CD14-positive monocyte (primary cell): ENCODE measurements around the gene GGA1. TPM values are rescaled to one million over a fixed set of nuclear protein-coding genes. Genes with fewer than 3 reads are reported as not detected.

Experiments
- DNase-seq, 3 donors: peaks; one replicate each; pipeline ENCODE4 v3.0.0-alpha.2; 2011 to 2022
- H2AFZ ChIP-seq: 2 replicates; pipeline ENCODE4 v1.6.0; 2012; ENCODE audit warnings: mild to moderate bottlenecking, low read depth, low read length, inconsistent platforms; ENCODE audit not compliant: insufficient read depth, poor library complexity, severe bottlenecking
- H3K27ac ChIP-seq, 2 donors: 1 replicate in 1 of 2; 2 replicates in 1 of 2; pipeline ENCODE4 v1.5.1; 2012 to 2013; ENCODE audit warnings: low read length in 2 of 2, control low read depth in 1 of 2, inconsistent platforms in 1 of 2, low read depth in 1 of 2, mild to moderate bottlenecking in 1 of 2
- H3K27me3 ChIP-seq, 2 donors: one replicate each; pipeline versions ENCODE4 v1.6.0 to v1.6.1; 2011 to 2013; ENCODE audit warnings: low read length in 2 of 2; ENCODE audit not compliant: control insufficient read depth in 2 of 2, insufficient read depth in 2 of 2
- H3K36me3 ChIP-seq, 2 donors: replicated peaks in 1 of 2; 1 replicate in 1 of 2; 2 replicates in 1 of 2; pipeline versions ENCODE4 v1.5.1 to v1.6.1; 2012 to 2013; ENCODE audit warnings: low read length in 2 of 2, control low read depth in 1 of 2, inconsistent platforms in 1 of 2, mild to moderate bottlenecking in 1 of 2; ENCODE audit not compliant: insufficient read depth in 2 of 2, control insufficient read depth in 1 of 2
- H3K4me1 ChIP-seq, 2 donors: 1 replicate in 1 of 2; 2 replicates in 1 of 2; pipeline versions ENCODE4 v1.5.1 to v1.6.1; 2012 to 2013; ENCODE audit warnings: low read length in 2 of 2, control low read depth in 1 of 2, inconsistent platforms in 1 of 2, mild to moderate bottlenecking in 1 of 2, moderate library complexity in 1 of 2; ENCODE audit not compliant: insufficient read depth in 2 of 2, control insufficient read depth in 1 of 2
- H3K4me2 ChIP-seq: replicated peaks from 2 replicates; pipeline ENCODE3; 2012; ENCODE audit warnings: low read length, moderate library complexity, mild to moderate bottlenecking; ENCODE audit not compliant: poor library complexity, severe bottlenecking; ENCODE audit errors: extremely low read depth
- H3K4me3 ChIP-seq, 3 experiments: fragments of 200-600 bp in 1 of 3; sonication (generic) in 1 of 3; replicated peaks in 1 of 3; 1 replicate in 2 of 3; 2 replicates in 1 of 3; pipeline ENCODE4 v1.5.1; 2011 to 2013; ENCODE audit warnings: low read length in 3 of 3, mild to moderate bottlenecking in 3 of 3, control low read depth in 2 of 3, low read depth in 2 of 3, inconsistent platforms in 1 of 3, moderate library complexity in 1 of 3
- H3K79me2 ChIP-seq: 2 replicates; pipeline ENCODE4 v1.6.0; 2012; ENCODE audit warnings: mild to moderate bottlenecking, control low read depth, inconsistent platforms, low read length, moderate library complexity; ENCODE audit not compliant: insufficient read depth
- H3K9ac ChIP-seq: 2 replicates; pipeline ENCODE4 v1.6.0; 2017; ENCODE audit warnings: low read length, mild to moderate bottlenecking; ENCODE audit not compliant: insufficient read depth, poor library complexity, severe bottlenecking
- H3K9me3 ChIP-seq, 2 donors: replicated peaks in 1 of 2; 1 replicate in 1 of 2; 2 replicates in 1 of 2; pipeline versions ENCODE4 v1.5.1 to v1.6.1; 2012 to 2013; ENCODE audit warnings: low read length in 2 of 2, control low read depth in 1 of 2; ENCODE audit not compliant: control insufficient read depth in 1 of 2, insufficient read depth in 1 of 2
- H4K20me1 ChIP-seq: 2 replicates; pipeline ENCODE4 v1.6.0; 2012; ENCODE audit warnings: mild to moderate bottlenecking, low read length, control low read depth, moderate library complexity; ENCODE audit not compliant: insufficient read depth
- H3K27ac Mint-ChIP-seq, 7 donors: one replicate each; pipeline ENCODE4 v1.8.0; 2020; ENCODE audit warnings: mild to moderate bottlenecking in 7 of 7, mixed read lengths in 7 of 7, moderate library complexity in 6 of 7, inconsistent platforms in 2 of 7
- H3K27me3 Mint-ChIP-seq, 3 donors: one replicate each; pipeline ENCODE4 v1.8.0; 2021 to 2022; ENCODE audit warnings: low read depth in 3 of 3, mild to moderate bottlenecking in 3 of 3, mixed read lengths in 3 of 3, moderate library complexity in 3 of 3, inconsistent platforms in 1 of 3
- H3K36me3 Mint-ChIP-seq, 2 donors: one replicate each; pipeline ENCODE4 v1.8.0; 2020; ENCODE audit warnings: mixed read lengths in 2 of 2, inconsistent platforms in 1 of 2, mild to moderate bottlenecking in 1 of 2
- H3K4me1 Mint-ChIP-seq: one replicate; pipeline ENCODE4 v1.8.0; 2020; ENCODE audit warnings: mild to moderate bottlenecking, mixed read lengths
- H3K4me3 Mint-ChIP-seq, 2 donors: one replicate each; pipeline ENCODE4 v1.8.0; 2020; ENCODE audit warnings: mild to moderate bottlenecking in 2 of 2, mixed read lengths in 2 of 2, moderate library complexity in 1 of 2
- H3K9me3 Mint-ChIP-seq, 7 donors: one replicate each; pipeline ENCODE4 v1.8.0; 2020 to 2022; ENCODE audit warnings: mixed read lengths in 7 of 7, mild to moderate bottlenecking in 6 of 7, moderate library complexity in 6 of 7, inconsistent platforms in 2 of 7
- CTCF ChIP-seq: fragments of 200-600 bp; IDR thresholded peaks from one replicate; pipeline ENCODE4 v1.8.0; 2022; ENCODE audit warnings: antibody characterized with exemption, mild to moderate bottlenecking
- WGBS: methylation state at CpG from one replicate; pipeline ENCODE4 v1.1.5; 2013; ENCODE audit warnings: missing lambda C conversion rate; ENCODE audit not compliant: insufficient coverage; 5-methylcytosine and 5-hydroxymethylcytosine counted together
- intact Hi-C, 2 donors: fragments of 100-400 bp; cut with micrococcal nuclease; formaldehyde crosslinking; loops; one replicate each; pipeline versions ENCODE4 v1.15.0 to v1.15.1; 2023
- polyA plus RNA-seq, 3 donors: library from polyadenylated mRNA; depleted of rRNA in 1 of 3; unstranded in 2 of 3; stranded (reverse) in 1 of 3; fragments of 300-500 nt in 2 of 3; fragments of >200 nt in 1 of 3; fragmentation: Illumina TruSeq in 2 of 3; gene quantifications; 1 replicate in 2 of 3; 2 replicates in 1 of 3; pipeline ENCODE4 v1.2.3, GENCODE V29; 2012 to 2021

GGA1 gene
- polyA plus RNA-seq, 3 donors = 19.8 to 91.0 (median 24.8) TPM

DNA sequence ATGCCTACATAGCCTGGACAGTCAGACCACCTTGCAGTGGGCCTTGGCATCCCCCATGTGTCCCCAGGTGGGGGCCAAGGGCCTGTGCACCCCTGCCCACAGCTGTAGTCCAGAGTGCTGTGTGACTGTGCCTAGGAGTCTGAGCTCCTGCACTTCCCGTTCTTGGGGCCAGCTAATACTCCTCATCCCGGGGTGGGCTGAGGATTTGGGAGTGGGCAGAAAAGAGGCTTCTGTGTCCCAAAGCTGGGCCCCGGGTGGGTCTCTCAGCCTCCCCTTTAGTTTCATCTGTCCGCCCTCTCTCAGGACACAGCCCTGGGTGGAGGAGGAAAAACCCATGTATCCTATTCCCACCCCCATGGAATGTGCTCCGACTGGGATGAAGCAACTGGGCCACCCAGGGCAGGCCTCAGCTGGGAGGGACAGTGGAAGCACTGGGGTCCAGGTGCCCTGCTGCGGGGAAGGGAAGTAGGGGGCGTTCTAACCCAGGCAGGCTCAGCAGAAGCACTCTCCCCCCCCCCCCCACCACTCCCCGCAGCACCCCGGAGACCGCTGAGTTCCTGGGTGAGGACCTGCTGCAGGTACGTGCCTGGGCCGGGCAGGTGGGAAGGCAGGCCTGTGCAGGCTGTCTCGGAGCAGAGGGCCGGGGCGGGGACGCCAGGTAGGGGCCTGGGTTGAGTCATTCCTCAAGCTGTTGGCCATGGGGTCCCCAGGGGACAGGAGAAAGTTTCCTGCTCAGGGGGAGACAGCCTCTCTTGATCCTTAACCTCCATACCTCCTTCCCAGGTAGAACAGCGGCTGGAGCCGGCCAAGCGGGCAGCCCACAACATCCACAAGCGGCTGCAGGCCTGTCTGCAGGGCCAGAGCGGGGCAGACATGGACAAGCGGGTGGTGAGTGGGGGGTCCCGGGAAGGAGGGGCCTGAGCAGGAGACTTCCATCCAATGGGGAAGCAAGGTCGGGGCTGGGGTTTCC, 32.2 kb downstream of the GGA1 start:
- no peaks in the 10 kb centered on the region for H3K27me3 ChIP-seq
- H3K9me3 ChIP-seq = no peaks in the 10 kb centered on the region
- WGBS = 76% methylated on average over 7 of the region's 24 CpGs
- Mint-ChIP-seq H3K27ac (peak overlapping the region in 6 of 7 donors; percentile 92 to 97 (median 96)), H3K9me3 (peaks cover 0 to 3% (median 0%) of the 10 kb centered on the region in 7 donors), H3K4me1 (peaks cover 63% of the 10 kb centered on the region), H3K4me3 (peak overlapping the region; percentile 99 to 100), H3K27me3 (peaks cover 0 to 4% (median 0%) of the 10 kb centered on the region in 3 donors), H3K36me3 (peaks cover 36 to 48% of the 10 kb centered on the region in 2 donors)
- H3K27ac ChIP-seq = peak overlapping the region; percentile 68 to 88
- peaks cover 56% of the 10 kb centered on the region for H4K20me1 ChIP-seq
- intact Hi-C loops = loop anchor here (5.0 to 10.0 kb wide), 2 partner anchors 34 to 94 kb away; partner anchors contain the start of gene GGA1 (in 1 of the 2)
- peak overlapping the region; percentile 78 for H2AFZ ChIP-seq
- no peak for DNase-seq
- H3K4me3 ChIP-seq = peak overlapping the region; percentile 90 to 99 (median 98)
- no peak for TF ChIP-seq CTCF
- peak overlapping the region; percentile 83 for H3K9ac ChIP-seq
- peaks cover 65 to 71% of the 10 kb centered on the region in 2 donors for H3K4me1 ChIP-seq
- H3K4me2 ChIP-seq = peak overlapping the region; percentile 96
- peaks cover 45 to 48% of the 10 kb centered on the region in 2 donors for H3K36me3 ChIP-seq
- H3K79me2 ChIP-seq = peaks cover 85% of the 10 kb centered on the region

GRCh38 chr22:37641561-37641949, 32.9 kb downstream of the GGA1 start:
- peaks cover 42 to 55% of the 10 kb centered on the region in 2 donors for H3K36me3 Mint-ChIP-seq
- Histone ChIP-seq H3K9me3 (no peaks in the 10 kb centered on the region), H3K27ac (peak overlapping the region; percentile 45 to 68), H3K4me2 (peak overlapping the region; percentile 96), H3K4me3 (peak overlapping the region in 1 of 3 experiments; percentile 99), H2AFZ (no peak overlapping the region), H3K79me2 (peaks cover 83% of the 10 kb centered on the region), H3K9ac (no peak overlapping the region), H3K27me3 (no peaks in the 10 kb centered on the region), H4K20me1 (peaks cover 63% of the 10 kb centered on the region), H3K36me3 (peaks cover 51 to 55% of the 10 kb centered on the region in 2 donors), H3K4me1 (peaks cover 58 to 65% of the 10 kb centered on the region in 2 donors)
- H3K27me3 Mint-ChIP-seq = peaks cover 0 to 5% (median 0%) of the 10 kb centered on the region in 3 donors
- H3K4me1 Mint-ChIP-seq = peaks cover 56% of the 10 kb centered on the region
- WGBS = 97% methylated on average over 5 of the region's 5 CpGs
- no peak for TF ChIP-seq CTCF
- no peak overlapping the region for H3K4me3 Mint-ChIP-seq
- peaks cover 0 to 3% (median 0%) of the 10 kb centered on the region in 7 donors for H3K9me3 Mint-ChIP-seq
- no peak for DNase-seq
- intact Hi-C loops = loop anchor here (5.0 to 10.0 kb wide), 2 partner anchors 34 to 93 kb away; partner anchors contain the start of gene GGA1 (in 1 of the 2)
- H3K27ac Mint-ChIP-seq = no peak overlapping the region
